PC-3 (cell line): ENCODE data around the gene NLN. TPM values are rescaled to one million over a fixed set of nuclear protein-coding genes. Genes with fewer than 3 reads are reported as not detected.

Source experiments
- ATAC-seq: fragments of 200-7000 bp; cut with Tn5 transposase; 2 replicates; pipeline ENCODE4 v1.9.1; 2020; ENCODE audit warnings: mild to moderate bottlenecking, moderate library complexity
- BruUV-seq: library from RNA; stranded (reverse); fragments of 400-500 nt; replicated peaks from 2 replicates; lab custom pipeline; 2021; lab: Mats Ljungman, UMichigan
- CTCF ChIA-PET: fragments of 300-600 bp; sonication (Branson Sonifier 250); formaldehyde crosslinking; loops from one replicate; lab custom pipeline; 2022; ENCODE audit warnings: antibody characterized with exemption; lab: Charles Lee
- POLR2A ChIA-PET: fragments of 300-600 bp; sonication (Branson Sonifier 250); formaldehyde crosslinking; loops from one replicate; lab custom pipeline; 2022; ENCODE audit warnings: antibody characterized with exemption; ENCODE audit not compliant: unreplicated experiment; lab: Charles Lee
- DNase-seq: peaks from one replicate; pipeline ENCODE4 v3.0.0-alpha.2; 2015
- H2AFZ ChIP-seq: fragments of 300-600 bp; sonication (generic); 2 replicates; pipeline ENCODE4 v1.6.0; 2016; ENCODE audit warnings: antibody characterized with exemption, low read length
- H3F3A ChIP-seq: fragments of 300-600 bp; sonication (generic); one replicate; pipeline ENCODE4 v1.6.0; 2017; ENCODE audit warnings: antibody characterized with exemption, low read length, control low read depth, mild to moderate bottlenecking; ENCODE audit not compliant: unreplicated experiment
- H3K27ac ChIP-seq: fragments of 300-600 bp; sonication (generic); 2 replicates; pipeline ENCODE4 v1.5.1; 2016; ENCODE audit warnings: mild to moderate bottlenecking, low read length
- H3K27me3 ChIP-seq: fragments of 300-600 bp; sonication (generic); 2 replicates; pipeline ENCODE4 v1.6.1; 2016; ENCODE audit warnings: low read length, mixed read lengths
- H3K36me3 ChIP-seq: fragments of 300-600 bp; sonication (generic); 2 replicates; pipeline ENCODE4 v1.6.1; 2016; ENCODE audit warnings: low read depth, mixed run types, low read length, mixed read lengths
- H3K4me1 ChIP-seq: fragments of 300-600 bp; sonication (generic); 2 replicates; pipeline ENCODE4 v1.5.1; 2016; ENCODE audit warnings: low read length; ENCODE audit not compliant: insufficient read depth
- H3K4me2 ChIP-seq: fragments of 300-600 bp; sonication (generic); 2 replicates; pipeline ENCODE4 v1.6.0; 2016; ENCODE audit warnings: low read length
- H3K4me3 ChIP-seq: fragments of 300-600 bp; sonication (generic); 2 replicates; pipeline ENCODE4 v1.5.1; 2016; ENCODE audit warnings: mild to moderate bottlenecking, low read length, mixed read lengths
- H3K79me2 ChIP-seq: fragments of 300-600 bp; sonication (generic); 2 replicates; pipeline ENCODE4 v1.6.1; 2017; ENCODE audit warnings: low read length, mixed read lengths
- H3K9ac ChIP-seq: fragments of 300-600 bp; sonication (generic); 2 replicates; pipeline ENCODE4 v1.6.0; 2016; ENCODE audit warnings: mild to moderate bottlenecking, low read length
- H3K9me2 ChIP-seq: fragments of 300-600 bp; sonication (generic); replicated peaks from 2 replicates; pipeline ENCODE4 v1.6.1; 2016; ENCODE audit warnings: mixed run types, low read length, mixed read lengths
- H3K9me3 ChIP-seq: fragments of 300-600 bp; sonication (generic); 2 replicates; pipeline ENCODE4 v1.6.1; 2016; ENCODE audit warnings: low read length, mixed read lengths
- H4K20me1 ChIP-seq: fragments of 300-600 bp; sonication (generic); 2 replicates; pipeline ENCODE4 v1.6.1; 2016; ENCODE audit warnings: low read length, mixed read lengths
- EZH2 ChIP-seq: fragments of 300-600 bp; sonication (generic); IDR thresholded peaks from one replicate; pipeline ENCODE4 v1.6.1; 2017; ENCODE audit warnings: antibody characterized with exemption, mild to moderate bottlenecking, low read length; ENCODE audit not compliant: unreplicated experiment
- EZH2phosphoT487 ChIP-seq: fragments of 300-600 bp; sonication (generic); IDR thresholded peaks from 2 replicates; pipeline ENCODE4 v1.6.1; 2018; ENCODE audit warnings: mild to moderate bottlenecking, antibody characterized with exemption, low read length, borderline replicate concordance
- intact Hi-C: fragments of 100-400 bp; cut with micrococcal nuclease; formaldehyde crosslinking; loops from 2 replicates; pipeline ENCODE4 v1.9.0; 2023
- total RNA-seq: library from RNA; depleted of rRNA; stranded (reverse); fragments of >200 nt; gene quantifications from 2 replicates; pipeline ENCODE4 v1.2.3, GENCODE V29; 2014
- TF ChIP-seq, protein P1 (sequence below): fragments of 300-600 bp; sonication (generic); conservative IDR thresholded peaks from 2 replicates; pipeline ENCODE4 v1.5.1; 2017; ENCODE audit warnings: antibody characterized with exemption, low read depth, mild to moderate bottlenecking, low read length

NLN gene
- total RNA-seq, 1 experiment from 2014 or later, result 13.6 TPM

DNA sequence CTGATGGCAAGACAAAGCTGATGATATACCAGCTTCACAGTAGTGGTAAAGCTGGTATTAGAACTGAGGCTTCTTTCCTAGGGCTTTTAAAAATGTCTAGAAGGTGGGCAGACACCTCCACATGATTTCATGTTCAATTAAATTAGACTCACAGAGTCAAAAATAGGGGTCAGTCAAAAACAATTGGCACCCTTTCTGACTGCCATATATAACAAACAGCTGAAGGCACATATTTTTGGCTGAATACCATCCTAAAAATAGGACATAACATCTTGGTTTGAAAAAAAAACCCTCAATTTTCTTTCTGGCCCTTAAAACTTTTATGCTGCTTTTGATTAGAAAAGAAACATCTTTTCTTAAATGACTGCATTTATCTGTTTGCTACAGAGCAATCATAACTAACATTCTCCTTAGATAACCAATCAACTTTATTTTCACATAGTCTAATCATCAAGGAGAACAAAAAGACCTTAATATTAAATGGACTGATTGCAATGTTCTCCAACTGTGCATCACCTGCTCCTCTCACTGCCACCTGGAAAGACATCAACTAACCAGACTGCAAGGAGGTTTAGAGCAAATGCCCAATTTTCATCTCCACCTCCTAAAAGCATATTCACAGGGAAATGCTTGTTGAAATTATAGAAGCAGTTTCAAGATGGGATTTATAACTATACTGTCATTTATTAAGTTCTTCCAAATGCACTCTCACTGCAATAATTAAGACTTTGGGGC lies 3.3 kb upstream of the NLN start:
- no peak for DNase-seq
- Histone ChIP-seq H3K36me3 (no peaks in the 10 kb centered on the region), H3K4me1 (no peaks in the 10 kb centered on the region), H3K9me3 (no peaks in the 10 kb centered on the region), H3K9ac (no peak overlapping the region), H3K4me3 (no peak overlapping the region), H3F3A (no peaks in the 10 kb centered on the region), H3K4me2 (no peak overlapping the region), H3K9me2 (no peaks in the 10 kb centered on the region), H3K27me3 (no peaks in the 10 kb centered on the region), H3K79me2 (peaks cover 9% of the 10 kb centered on the region; the same call in 1 of the 2 replicates), H3K27ac (no peak overlapping the region), H2AFZ (no peak overlapping the region), H4K20me1 (no peaks in the 10 kb centered on the region)
- ATAC-seq, result no peak
- TF ChIP-seq EZH2phosphoT487, result no peak
- TF ChIP-seq, protein P1, sequence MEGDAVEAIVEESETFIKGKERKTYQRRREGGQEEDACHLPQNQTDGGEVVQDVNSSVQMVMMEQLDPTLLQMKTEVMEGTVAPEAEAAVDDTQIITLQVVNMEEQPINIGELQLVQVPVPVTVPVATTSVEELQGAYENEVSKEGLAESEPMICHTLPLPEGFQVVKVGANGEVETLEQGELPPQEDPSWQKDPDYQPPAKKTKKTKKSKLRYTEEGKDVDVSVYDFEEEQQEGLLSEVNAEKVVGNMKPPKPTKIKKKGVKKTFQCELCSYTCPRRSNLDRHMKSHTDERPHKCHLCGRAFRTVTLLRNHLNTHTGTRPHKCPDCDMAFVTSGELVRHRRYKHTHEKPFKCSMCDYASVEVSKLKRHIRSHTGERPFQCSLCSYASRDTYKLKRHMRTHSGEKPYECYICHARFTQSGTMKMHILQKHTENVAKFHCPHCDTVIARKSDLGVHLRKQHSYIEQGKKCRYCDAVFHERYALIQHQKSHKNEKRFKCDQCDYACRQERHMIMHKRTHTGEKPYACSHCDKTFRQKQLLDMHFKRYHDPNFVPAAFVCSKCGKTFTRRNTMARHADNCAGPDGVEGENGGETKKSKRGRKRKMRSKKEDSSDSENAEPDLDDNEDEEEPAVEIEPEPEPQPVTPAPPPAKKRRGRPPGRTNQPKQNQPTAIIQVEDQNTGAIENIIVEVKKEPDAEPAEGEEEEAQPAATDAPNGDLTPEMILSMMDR, result no peak
- no peak for TF ChIP-seq EZH2
- ChIA-PET CTCF (no interaction called here), POLR2A (no interaction called here)
- no TSS peak for BruUV-seq
- intact Hi-C loops, result no loop called here

DNA sequence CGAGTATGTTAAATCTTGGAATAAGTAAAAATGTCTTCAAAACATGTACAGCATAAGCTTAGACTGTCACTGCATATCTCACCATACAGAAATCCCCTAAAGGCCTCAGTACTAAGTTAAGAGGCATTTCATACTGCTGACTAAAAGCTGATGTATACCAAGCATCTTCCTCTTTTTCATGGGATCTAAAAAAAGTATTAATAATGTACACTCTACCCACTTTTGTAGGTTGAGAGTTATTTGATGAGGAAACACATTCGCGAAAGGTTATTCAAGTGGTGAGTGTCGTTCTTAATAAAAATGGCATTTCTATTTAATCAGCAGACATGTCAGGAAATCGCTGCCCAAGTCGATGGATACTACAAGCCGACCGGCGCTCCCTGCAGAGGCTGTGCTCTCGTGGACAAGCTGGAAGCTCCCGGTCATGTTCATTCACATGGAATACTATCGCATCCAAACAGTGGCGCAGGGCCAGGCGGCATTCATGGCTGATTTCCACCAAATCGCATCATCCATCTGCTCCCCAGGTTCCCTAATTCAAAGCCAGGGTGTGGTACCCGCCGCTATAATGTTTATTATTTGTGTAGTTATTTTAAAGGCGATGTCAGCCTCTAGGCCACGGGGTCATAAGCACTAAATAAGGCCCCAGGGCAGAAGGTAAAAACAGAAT lies 820 bp upstream of the NLN start:
- no peaks in the 10 kb centered on the region for H3K36me3 ChIP-seq
- H3K9me2 ChIP-seq, result no peaks in the 10 kb centered on the region
- DNase-seq (peak; percentile 43), ATAC-seq (peak; percentile 28)
- no peaks in the 10 kb centered on the region for H4K20me1 ChIP-seq
- H3K27ac ChIP-seq, result no peak overlapping the region
- H3K4me2 ChIP-seq, result peak overlapping the region; percentile 85
- peak overlapping the region; percentile 81 for H3K4me3 ChIP-seq
- H3K27me3 ChIP-seq, result no peaks in the 10 kb centered on the region
- BruUV-seq, result no TSS peak
- H3K4me1 ChIP-seq, result no peaks in the 10 kb centered on the region
- peak overlapping the region; percentile 87 for H2AFZ ChIP-seq
- intact Hi-C loops, result loop anchor here (5.0 to 10.0 kb wide), 2 partner anchors 206 to 444 kb away; partner anchors contain the start of gene ERBIN
- 0 out of 2 replicates have a peak overlapping the region, but pooled peaks have one; percentile 17 for H3K9ac ChIP-seq
- ChIA-PET CTCF (no interaction called here), POLR2A (no interaction called here)
- no peaks in the 10 kb centered on the region for H3K9me3 ChIP-seq
- no peak for TF ChIP-seq EZH2phosphoT487
- TF ChIP-seq, protein P1, result no peak
- TF ChIP-seq EZH2, result no peak
- H3F3A ChIP-seq, result no peaks in the 10 kb centered on the region
- peaks cover 29% of the 10 kb centered on the region for H3K79me2 ChIP-seq
